A549 (cell line): ENCODE results near the gene LAMB3. TPM values are rescaled to one million over a fixed set of nuclear protein-coding genes. Genes with fewer than 3 reads are reported as not detected.
A peak's percentile ranks its signal among the peaks of the same experiment; 100 is the strongest.

ENCODE experiments used
- ATAC-seq, 2 experiments: fragments of 200-7000 bp in 1 of 2; fragments of >200 bp in 1 of 2; cut with Nextera tagmentation in 1 of 2; cut with Tn5 transposase in 1 of 2; 3 replicates each; pipeline versions ENCODE4 v1.8.0 to v1.9.1; 2018 to 2020; ENCODE audit warnings: mild to moderate bottlenecking in 1 of 2, moderate library complexity in 1 of 2
- CTCF ChIA-PET: fragments of 300-600 bp; sonication (Branson Sonifier 250); formaldehyde crosslinking; extraction: SDS; loops from one replicate; lab custom pipeline; 2021; ENCODE audit warnings: antibody characterized with exemption, inconsistent platforms; lab: Yijun Ruan, JAX
- POLR2A ChIA-PET: fragments of 350-600 bp; formaldehyde crosslinking; extraction: SDS; loops from one replicate; lab custom pipeline; 2021; ENCODE audit warnings: antibody characterized with exemption, inconsistent platforms; lab: Yijun Ruan, JAX
- DNase-seq, 2 experiments: peaks; one replicate each; pipeline versions ENCODE4 v3.0.0 to v3.0.0-alpha.2; 2011 to 2016; ENCODE audit warnings: low read depth in 1 of 2, low spot score in 1 of 2
- FAIRE-seq: peaks from 2 replicates; lab custom pipeline; 2011; peaks lifted over from hg19 to GRCh38; lab: Jason Lieb, UNC
- H3K27ac ChIP-seq, 2 experiments: fragments of >200 bp; sonication (Bioruptor Twin); formaldehyde crosslinking; 3 replicates each; pipeline ENCODE4 v1.5.1; 2016 to 2017
- H3K4me1 ChIP-seq: fragments of >200 bp; sonication (Bioruptor Twin); formaldehyde crosslinking; 3 replicates; pipeline ENCODE4 v1.6.1; 2016
- H3K4me2 ChIP-seq: fragments of >200 bp; sonication (Bioruptor Twin); formaldehyde crosslinking; 3 replicates; pipeline ENCODE4 v1.6.1; 2016
- H3K4me3 ChIP-seq: fragments of >200 bp; sonication (Bioruptor Twin); formaldehyde crosslinking; 3 replicates; pipeline ENCODE4 v1.5.1; 2016
- H3K9me3 ChIP-seq: fragments of >200 bp; sonication (Bioruptor Twin); formaldehyde crosslinking; 3 replicates; pipeline ENCODE4 v1.6.1; 2016
- CBX8 ChIP-seq: fragments of 200-600 bp; sonication (generic); IDR thresholded peaks from 2 replicates; pipeline ENCODE4 v1.6.1; 2016
- CEBPB ChIP-seq, 2 experiments: fragments of >200 bp in 1 of 2; sonication (Bioruptor Twin) in 1 of 2; formaldehyde crosslinking in 1 of 2; IDR thresholded peaks; 2 replicates each; pipeline ENCODE4 v1.6.1; 2012 to 2016
- CTCF ChIP-seq: fragments of >200 bp; sonication (Bioruptor Twin); formaldehyde crosslinking; IDR thresholded peaks from 3 replicates; pipeline ENCODE4 v1.5.1; 2016
- EHF ChIP-seq: fragments of 250-450 bp; sonication (Bioruptor Pico); IDR thresholded peaks from 2 replicates; pipeline ENCODE4 v1.5.0; 2020; ENCODE audit warnings: mild to moderate bottlenecking
- EHMT2 ChIP-seq: fragments of 200-600 bp; sonication (generic); IDR thresholded peaks from 2 replicates; pipeline ENCODE4 v1.6.1; 2016; ENCODE audit warnings: antibody characterized with exemption, low read depth, mild to moderate bottlenecking, moderate library complexity
- FOSL2 ChIP-seq, 2 experiments: fragments of 450-650 bp in 1 of 2; fragments of >200 bp in 1 of 2; sonication (Bioruptor Twin) in 1 of 2; formaldehyde crosslinking; IDR thresholded peaks; 2 replicates each; pipeline versions ENCODE4 v1.5.0 to v1.6.1; 2016 to 2020; ENCODE audit warnings: mild to moderate bottlenecking in 1 of 2, moderate library complexity in 1 of 2
- FOXS1 ChIP-seq: fragments of 250-450 bp; sonication (Bioruptor Pico); IDR thresholded peaks from 2 replicates; pipeline ENCODE4 v1.5.0; 2020; ENCODE audit warnings: mild to moderate bottlenecking, moderate library complexity
- JUNB ChIP-seq: fragments of >200 bp; sonication (Bioruptor Twin); formaldehyde crosslinking; IDR thresholded peaks from 2 replicates; pipeline ENCODE4 v1.6.1; 2016
- KDM1A ChIP-seq: fragments of 200-600 bp; sonication (generic); IDR thresholded peaks from 2 replicates; pipeline ENCODE4 v1.6.1; 2016; ENCODE audit warnings: low read depth, mild to moderate bottlenecking
- MAFK ChIP-seq: fragments of 450-650 bp; IDR thresholded peaks from 2 replicates; pipeline ENCODE4 v1.6.1; 2014; ENCODE audit not compliant: partially characterized antibody
- MAZ ChIP-seq: fragments of 150-350 bp; IDR thresholded peaks from 2 replicates; pipeline ENCODE4 v1.6.1; 2014; ENCODE audit warnings: antibody characterized with exemption, low read depth, low read length, borderline replicate concordance
- POLR2A ChIP-seq: IDR thresholded peaks from 2 replicates; pipeline ENCODE4 v1.6.1; 2012; ENCODE audit warnings: mild to moderate bottlenecking, low read length
- RAD21 ChIP-seq, 2 experiments: fragments of >200 bp in 1 of 2; sonication (Bioruptor Twin) in 1 of 2; formaldehyde crosslinking in 1 of 2; IDR thresholded peaks in 1 of 2; conservative IDR thresholded peaks in 1 of 2; 2 replicates in 1 of 2; 3 replicates in 1 of 2; pipeline ENCODE4 v1.6.1; 2012 to 2018; ENCODE audit warnings: inconsistent platforms in 1 of 2
- SMC3 ChIP-seq: fragments of >200 bp; sonication (Bioruptor Twin); formaldehyde crosslinking; IDR thresholded peaks from 3 replicates; pipeline ENCODE4 v1.6.1; 2018; ENCODE audit warnings: inconsistent platforms
- SREBF2 ChIP-seq: fragments of 450-650 bp; IDR thresholded peaks from 2 replicates; pipeline ENCODE4 v1.6.1; 2014; ENCODE audit warnings: mild to moderate bottlenecking, moderate library complexity
- TP53 ChIP-seq: fragments of 250-450 bp; sonication (Bioruptor Pico); IDR thresholded peaks from 2 replicates; pipeline ENCODE4 v1.5.0; 2021; ENCODE audit warnings: mild to moderate bottlenecking, moderate library complexity
- ZC3H11A ChIP-seq: fragments of 450-650 bp; IDR thresholded peaks from 2 replicates; pipeline ENCODE4 v1.6.1; 2014; ENCODE audit warnings: antibody characterized with exemption, mild to moderate bottlenecking
- ZFP36 ChIP-seq: fragments of 450-650 bp; IDR thresholded peaks from 2 replicates; pipeline ENCODE4 v1.6.1; 2014; ENCODE audit warnings: borderline replicate concordance; ENCODE audit not compliant: partially characterized antibody
- ZSCAN20 ChIP-seq: fragments of 250-450 bp; sonication (Bioruptor Pico); IDR thresholded peaks from 2 replicates; pipeline ENCODE4 v1.8.0; 2022; ENCODE audit warnings: mild to moderate bottlenecking, moderate library complexity
- WGBS: methylation state at CpG from one replicate; pipeline ENCODE4 v1.1.6; 2017; ENCODE audit errors: missing lambda C conversion rate; 5-methylcytosine and 5-hydroxymethylcytosine counted together
- polyA plus RNA-seq, 4 experiments: library from polyadenylated mRNA; depleted of rRNA in 3 of 4; stranded (reverse); fragments of >200 nt; fragmentation: RNase III in 1 of 4; extraction: RNeasy Plus Mini Kit Qiagen cat#74134 plus additional on column Dnase treatment in 1 of 4; gene quantifications; 2 replicates in 3 of 4; 3 replicates in 1 of 4; pipeline ENCODE4 v1.2.3, GENCODE V29; 2011 to 2017
- TF ChIP-seq, protein P1 (sequence below): fragments of 250-450 bp; sonication (Bioruptor Pico); IDR thresholded peaks from 2 replicates; pipeline ENCODE4 v1.5.0; 2020; ENCODE audit warnings: low read depth, mild to moderate bottlenecking, moderate library complexity
- TF ChIP-seq, protein P2 (sequence below): IDR thresholded peaks from 2 replicates; pipeline ENCODE4 v1.6.1; 2012; ENCODE audit warnings: low read depth, borderline replicate concordance
- TF ChIP-seq, protein P3 (sequence below): fragments of 200-600 bp; sonication (generic); IDR thresholded peaks from 2 replicates; pipeline ENCODE4 v1.6.1; 2016; ENCODE audit warnings: antibody characterized with exemption, mild to moderate bottlenecking, moderate library complexity
- TF ChIP-seq, protein P4 (sequence below): IDR thresholded peaks from 2 replicates; pipeline ENCODE4 v1.6.1; 2012

The LAMB3 gene
- polyA plus RNA-seq, 2 of the 4 experiments (the other 2 are of a cell fraction) = 7.3 to 9.1 TPM

DNA sequence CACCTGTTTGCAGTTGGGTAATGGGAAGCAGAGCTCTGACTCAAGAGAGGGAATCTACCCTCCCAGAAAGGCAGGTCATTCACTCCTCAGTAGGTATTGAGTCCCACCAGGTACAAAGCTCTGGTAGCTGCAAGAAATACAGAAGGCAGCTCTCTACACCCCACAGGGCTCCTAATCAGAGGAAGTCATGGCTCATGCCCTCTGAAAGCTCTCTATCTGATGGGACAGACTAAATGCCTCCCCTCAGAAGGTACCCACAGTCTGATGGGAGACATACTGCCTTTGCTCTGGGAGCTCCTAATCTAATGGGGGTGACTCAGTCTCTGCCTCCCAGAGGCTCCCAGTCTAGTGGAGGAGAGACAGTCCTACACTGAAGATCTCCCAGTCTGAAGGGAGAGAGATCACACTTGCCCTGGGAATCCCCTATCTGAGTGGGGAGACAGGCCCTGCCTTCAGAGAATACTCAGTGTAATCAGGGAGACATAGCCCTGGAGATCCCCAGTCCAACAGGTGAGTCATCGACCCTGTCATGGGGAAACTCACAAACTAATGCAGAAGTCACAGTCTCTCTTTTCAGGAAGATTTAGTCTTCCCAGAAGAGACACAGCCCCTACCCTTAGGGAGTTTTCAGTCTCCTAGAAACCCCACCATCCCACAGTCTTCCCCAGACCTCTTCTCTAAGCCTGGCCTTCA is 45.0 kb downstream of the LAMB3 start:
- peak overlapping the region in 1 of 2 experiments; percentile 57; a peak in 3 of 6 replicates for H3K27ac ChIP-seq
- no peak overlapping the region for H3K4me3 ChIP-seq
- no peaks in the 10 kb centered on the region for H3K9me3 ChIP-seq
- ChIA-PET POLR2A (no interaction called here), CTCF (interaction anchor here (0.5 to 5.9 kb wide), 14 partner anchors 12 to 208 kb away, joined by 3 to 31 read pairs (median 4); no protein-coding TSS in a partner anchor)
- TF ChIP-seq, protein P1, sequence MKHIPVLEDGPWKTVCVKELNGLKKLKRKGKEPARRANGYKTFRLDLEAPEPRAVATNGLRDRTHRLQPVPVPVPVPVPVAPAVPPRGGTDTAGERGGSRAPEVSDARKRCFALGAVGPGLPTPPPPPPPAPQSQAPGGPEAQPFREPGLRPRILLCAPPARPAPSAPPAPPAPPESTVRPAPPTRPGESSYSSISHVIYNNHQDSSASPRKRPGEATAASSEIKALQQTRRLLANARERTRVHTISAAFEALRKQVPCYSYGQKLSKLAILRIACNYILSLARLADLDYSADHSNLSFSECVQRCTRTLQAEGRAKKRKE = no peak
- no peak for TF ChIP-seq FOSL2 (IDR thresholded peaks at IDR 0.05)
- peak; percentile 80 for TF ChIP-seq FOSL2 (CRISPR knock-in tag; IDR thresholded peaks at IDR 0.05)
- TF ChIP-seq CBX8 = no peak
- FAIRE-seq (no peak), ATAC-seq (peak; percentile 77 to 84), DNase-seq (peak; percentile 44 to 70)
- peak overlapping the region; percentile 43; the same call in 2 of the 3 replicates for H3K4me2 ChIP-seq
- peaks cover 25% of the 10 kb centered on the region for H3K4me1 ChIP-seq
- WGBS = 0% methylated on average over 1 of the region's 1 CpG

DNA sequence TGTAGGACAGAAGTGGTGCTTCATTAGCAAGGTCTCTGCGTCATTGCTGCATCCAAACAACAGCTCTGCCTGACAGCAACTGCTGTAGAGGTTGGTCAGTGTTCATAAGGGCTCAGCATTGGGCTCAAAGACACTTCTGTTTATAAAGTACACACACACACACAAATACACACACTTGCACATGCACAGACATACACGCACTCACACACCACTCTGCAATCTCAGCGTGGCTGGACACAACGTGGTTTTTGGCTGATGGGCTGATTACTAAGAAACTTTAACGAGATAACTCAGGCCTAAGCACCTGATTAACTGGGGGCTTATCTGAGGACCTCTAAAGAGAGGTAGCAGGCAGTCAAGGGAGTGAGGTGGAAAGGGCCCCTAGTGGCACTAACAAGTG is 48.3 kb downstream of the LAMB3 start:
- ATAC-seq = no peak
- H3K4me3 ChIP-seq = no peak overlapping the region
- POLR2A ChIA-PET = no interaction called here
- H3K27ac ChIP-seq = no peak overlapping the region
- DNase-seq = no peak
- no peaks in the 10 kb centered on the region for H3K9me3 ChIP-seq
- TF ChIP-seq, protein P2, sequence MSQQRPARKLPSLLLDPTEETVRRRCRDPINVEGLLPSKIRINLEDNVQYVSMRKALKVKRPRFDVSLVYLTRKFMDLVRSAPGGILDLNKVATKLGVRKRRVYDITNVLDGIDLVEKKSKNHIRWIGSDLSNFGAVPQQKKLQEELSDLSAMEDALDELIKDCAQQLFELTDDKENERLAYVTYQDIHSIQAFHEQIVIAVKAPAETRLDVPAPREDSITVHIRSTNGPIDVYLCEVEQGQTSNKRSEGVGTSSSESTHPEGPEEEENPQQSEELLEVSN = no peak
- TF ChIP-seq MAFK (no peak), ZSCAN20 (no peak), JUNB (no peak), EHMT2 (no peak), POLR2A (no peak), FOXS1 (no peak)
- TF ChIP-seq, protein P3, sequence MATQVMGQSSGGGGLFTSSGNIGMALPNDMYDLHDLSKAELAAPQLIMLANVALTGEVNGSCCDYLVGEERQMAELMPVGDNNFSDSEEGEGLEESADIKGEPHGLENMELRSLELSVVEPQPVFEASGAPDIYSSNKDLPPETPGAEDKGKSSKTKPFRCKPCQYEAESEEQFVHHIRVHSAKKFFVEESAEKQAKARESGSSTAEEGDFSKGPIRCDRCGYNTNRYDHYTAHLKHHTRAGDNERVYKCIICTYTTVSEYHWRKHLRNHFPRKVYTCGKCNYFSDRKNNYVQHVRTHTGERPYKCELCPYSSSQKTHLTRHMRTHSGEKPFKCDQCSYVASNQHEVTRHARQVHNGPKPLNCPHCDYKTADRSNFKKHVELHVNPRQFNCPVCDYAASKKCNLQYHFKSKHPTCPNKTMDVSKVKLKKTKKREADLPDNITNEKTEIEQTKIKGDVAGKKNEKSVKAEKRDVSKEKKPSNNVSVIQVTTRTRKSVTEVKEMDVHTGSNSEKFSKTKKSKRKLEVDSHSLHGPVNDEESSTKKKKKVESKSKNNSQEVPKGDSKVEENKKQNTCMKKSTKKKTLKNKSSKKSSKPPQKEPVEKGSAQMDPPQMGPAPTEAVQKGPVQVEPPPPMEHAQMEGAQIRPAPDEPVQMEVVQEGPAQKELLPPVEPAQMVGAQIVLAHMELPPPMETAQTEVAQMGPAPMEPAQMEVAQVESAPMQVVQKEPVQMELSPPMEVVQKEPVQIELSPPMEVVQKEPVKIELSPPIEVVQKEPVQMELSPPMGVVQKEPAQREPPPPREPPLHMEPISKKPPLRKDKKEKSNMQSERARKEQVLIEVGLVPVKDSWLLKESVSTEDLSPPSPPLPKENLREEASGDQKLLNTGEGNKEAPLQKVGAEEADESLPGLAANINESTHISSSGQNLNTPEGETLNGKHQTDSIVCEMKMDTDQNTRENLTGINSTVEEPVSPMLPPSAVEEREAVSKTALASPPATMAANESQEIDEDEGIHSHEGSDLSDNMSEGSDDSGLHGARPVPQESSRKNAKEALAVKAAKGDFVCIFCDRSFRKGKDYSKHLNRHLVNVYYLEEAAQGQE = no peak
- no peak for FAIRE-seq
- H3K4me1 ChIP-seq = peaks cover 21% of the 10 kb centered on the region
- CTCF ChIA-PET = interaction anchor here (1.4 to 3.4 kb wide), 8 partner anchors 12 to 93 kb away, joined by 3 to 29 read pairs (median 6); partner anchors contain the start of gene G0S2
- H3K4me2 ChIP-seq = no peak overlapping the region
- 85% methylated on average over 5 of the region's 5 CpGs for WGBS

DNA sequence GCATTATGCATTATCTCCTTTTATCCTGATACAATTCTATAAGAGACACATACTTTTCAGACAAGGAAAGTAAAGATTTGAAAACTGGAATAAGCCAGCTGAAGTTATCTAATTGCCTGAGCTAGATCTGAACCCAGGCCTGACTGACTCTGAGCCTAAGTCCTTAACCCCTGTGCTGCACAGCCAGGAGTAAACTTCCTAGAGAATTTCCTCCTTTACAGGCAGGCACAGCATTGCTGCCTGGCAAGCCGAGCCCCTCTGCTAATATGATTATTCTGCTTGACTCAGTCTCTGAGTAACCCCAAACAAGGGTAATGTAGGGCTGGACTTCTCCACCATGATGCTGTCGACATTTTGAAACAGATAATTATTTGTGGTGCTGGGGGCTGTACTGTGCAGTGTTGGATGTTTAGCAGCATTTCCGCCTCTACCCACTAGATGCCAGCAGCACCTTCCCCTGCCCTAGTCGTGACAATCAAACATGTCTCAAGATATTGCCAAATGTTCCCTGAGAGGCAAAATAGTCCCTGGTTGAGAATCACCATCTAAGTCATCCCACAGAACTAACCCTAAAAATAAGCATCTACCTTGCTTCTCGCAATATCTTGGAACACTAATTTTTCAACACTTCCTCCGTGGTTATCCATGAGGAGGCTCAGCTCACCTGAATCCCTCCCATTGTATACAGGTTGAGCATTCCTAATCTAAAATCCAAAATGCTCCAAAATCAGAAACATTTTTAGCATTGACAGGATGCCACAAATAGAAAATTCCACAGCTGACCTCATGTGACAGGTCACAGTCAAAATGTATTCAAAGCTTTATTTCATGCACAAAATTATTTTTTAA is 50.2 kb downstream of the LAMB3 start:
- ATAC-seq (peak; percentile 96 to 98), DNase-seq (peak; percentile 55 to 60), FAIRE-seq (peak; percentile 61)
- ChIA-PET POLR2A (no interaction called here), CTCF (interaction anchor here (0.7 to 5.1 kb wide), 31 partner anchors 9 to 145 kb away, joined by 3 to 32 read pairs (median 5); partner anchors contain the start of genes CAMK1G and LAMB3)
- Histone ChIP-seq H3K27ac (no peak overlapping the region), H3K4me3 (no peak overlapping the region), H3K4me1 (peaks cover 12% of the 10 kb centered on the region), H3K4me2 (peak overlapping the region; percentile 6; the same call in 1 of the 3 replicates), H3K9me3 (no peaks in the 10 kb centered on the region)
- 22% methylated on average over 6 of the region's 6 CpGs for WGBS
- TF ChIP-seq KDM1A (no peak), TP53 (CRISPR knock-in tag) (no peak), SREBF2 (peak; percentile 19; the same call in 1 of the 2 replicates), ZFP36 (no peak), CTCF (peak; percentile 74), RAD21 (conservative IDR thresholded peaks at IDR 0.05 in 1 of 2, IDR thresholded peaks at IDR 0.05 in 1 of 2) (peak; percentile 80 to 81), MAZ (no peak), EHF (CRISPR knock-in tag) (no peak), ZC3H11A (no peak), SMC3 (peak; percentile 83), CEBPB (IDR thresholded peaks at IDR 0.05) (peak in 1 of 2 experiments; percentile 58; a peak in 1 of 4 replicates)
- TF ChIP-seq, protein P4, sequence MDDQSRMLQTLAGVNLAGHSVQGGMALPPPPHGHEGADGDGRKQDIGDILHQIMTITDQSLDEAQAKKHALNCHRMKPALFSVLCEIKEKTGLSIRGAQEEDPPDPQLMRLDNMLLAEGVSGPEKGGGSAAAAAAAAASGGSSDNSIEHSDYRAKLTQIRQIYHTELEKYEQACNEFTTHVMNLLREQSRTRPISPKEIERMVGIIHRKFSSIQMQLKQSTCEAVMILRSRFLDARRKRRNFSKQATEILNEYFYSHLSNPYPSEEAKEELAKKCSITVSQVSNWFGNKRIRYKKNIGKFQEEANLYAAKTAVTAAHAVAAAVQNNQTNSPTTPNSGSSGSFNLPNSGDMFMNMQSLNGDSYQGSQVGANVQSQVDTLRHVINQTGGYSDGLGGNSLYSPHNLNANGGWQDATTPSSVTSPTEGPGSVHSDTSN = no peak
